ES-I3 (cell line): ENCODE results near the gene ZNF813.
"Not testable (repeated sequence)": the region's sequence is repeated elsewhere in the genome, so short reads cannot be mapped to it uniquely, and the experiment has no call there.

Experiments
- H3K36me3 ChIP-seq: 2 replicates; pipeline ENCODE4 v1.6.1; 2013; ENCODE audit warnings: mild to moderate bottlenecking, low read length, control low read depth, moderate library complexity; ENCODE audit not compliant: insufficient read depth
- H3K4me1 ChIP-seq: 2 replicates; pipeline ENCODE4 v1.6.1; 2013; ENCODE audit warnings: mild to moderate bottlenecking, control low read depth, low read length; ENCODE audit not compliant: insufficient read depth
- H3K9ac ChIP-seq: 2 replicates; pipeline ENCODE4 v1.6.1; 2013; ENCODE audit warnings: low read depth, mild to moderate bottlenecking, low read length, moderate library complexity
- H3K9me3 ChIP-seq: 2 replicates; pipeline ENCODE4 v1.6.1; 2013; ENCODE audit warnings: mild to moderate bottlenecking, low read length, moderate library complexity; ENCODE audit not compliant: control insufficient read depth, insufficient read depth

The ZNF813 gene

DNA sequence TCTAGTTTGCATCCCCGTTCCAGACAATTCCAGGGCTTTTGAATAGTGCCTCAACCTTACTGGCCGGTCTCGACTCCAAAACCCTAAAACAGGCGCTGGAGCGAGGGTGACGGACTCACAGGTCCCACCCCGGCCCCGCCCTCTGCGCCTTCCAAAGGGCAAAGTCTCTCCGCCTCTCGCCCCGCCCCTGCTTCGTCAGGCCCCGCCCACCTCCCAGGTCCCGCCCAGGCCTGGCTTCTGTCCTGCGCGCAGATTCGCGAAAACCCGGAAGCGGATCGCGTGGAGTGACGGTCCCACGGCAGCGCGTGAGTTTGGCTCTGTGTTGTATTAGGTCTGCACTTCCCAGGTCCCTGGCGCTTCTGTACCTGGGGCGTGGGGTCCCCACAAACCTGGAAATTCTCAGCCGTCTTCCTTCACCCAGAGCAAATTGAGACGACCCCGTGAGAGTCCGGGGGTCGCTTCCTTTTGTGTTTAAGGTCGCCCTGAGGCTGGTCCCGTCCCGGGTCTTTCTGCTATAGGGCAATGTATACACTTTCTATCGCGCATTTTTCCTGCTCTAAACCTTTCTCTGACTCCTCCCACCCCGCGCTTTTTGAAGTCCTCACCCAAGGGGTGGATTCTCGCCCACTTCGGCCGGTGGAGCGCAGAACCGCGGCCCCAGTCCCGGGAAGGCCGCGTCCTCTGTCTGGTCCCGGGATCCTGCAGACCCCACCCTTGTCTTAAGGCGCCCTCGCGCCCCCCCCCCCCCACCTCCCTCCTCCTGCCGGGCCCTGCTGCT lies at the start of gene ZNF813:
TSS of gene ZNF813 (plus strand) at position 249 of the 778 bp plus-strand sequence. CDS start 16,090 bp downstream, outside the sequence.
- H3K36me3 ChIP-seq = no peaks in the 10 kb centered on the region; the same call in 1 of the 2 replicates
- no peaks in the 10 kb centered on the region for H3K4me1 ChIP-seq
- peak within 1 kb of the TSS; percentile 88 for H3K9ac ChIP-seq
- H3K9me3 ChIP-seq = no peaks in the 10 kb centered on the region

GRCh38 chr19:53420520-53421315 lies 46.8 kb upstream of the ZNF813 start:
- not testable (repeated sequence) for H3K4me1 ChIP-seq, H3K9ac ChIP-seq, H3K36me3 ChIP-seq, H3K9me3 ChIP-seq

DNA sequence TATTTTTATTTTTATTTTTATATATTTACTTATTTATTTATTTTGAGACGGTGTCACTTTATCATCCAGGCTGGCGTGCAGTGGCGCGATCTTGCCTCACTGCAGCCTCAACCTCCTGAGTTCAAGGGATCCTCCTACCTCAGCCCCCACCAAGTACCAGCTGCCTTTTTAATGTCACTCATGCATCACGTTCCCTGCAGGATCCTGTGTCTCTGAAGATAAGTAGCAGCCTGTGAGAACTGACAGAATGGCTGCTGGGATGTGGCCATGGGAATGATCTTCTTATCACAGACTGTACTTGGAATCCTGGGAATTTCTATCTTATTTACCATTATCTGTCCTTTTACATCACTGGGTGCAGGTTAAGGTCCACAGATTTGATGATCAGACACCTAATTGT lies 45.0 kb upstream of the ZNF813 start:
- no peak overlapping the region for H3K9ac ChIP-seq
- no peaks in the 10 kb centered on the region; the same call in 1 of the 2 replicates for H3K9me3 ChIP-seq
- H3K36me3 ChIP-seq = no peaks in the 10 kb centered on the region
- H3K4me1 ChIP-seq = no peaks in the 10 kb centered on the region

GRCh38 chr19:53423074-53423473 lies 44.5 kb upstream of the ZNF813 start:
- not testable (repeated sequence) for H3K36me3 ChIP-seq, H3K9ac ChIP-seq

DNA sequence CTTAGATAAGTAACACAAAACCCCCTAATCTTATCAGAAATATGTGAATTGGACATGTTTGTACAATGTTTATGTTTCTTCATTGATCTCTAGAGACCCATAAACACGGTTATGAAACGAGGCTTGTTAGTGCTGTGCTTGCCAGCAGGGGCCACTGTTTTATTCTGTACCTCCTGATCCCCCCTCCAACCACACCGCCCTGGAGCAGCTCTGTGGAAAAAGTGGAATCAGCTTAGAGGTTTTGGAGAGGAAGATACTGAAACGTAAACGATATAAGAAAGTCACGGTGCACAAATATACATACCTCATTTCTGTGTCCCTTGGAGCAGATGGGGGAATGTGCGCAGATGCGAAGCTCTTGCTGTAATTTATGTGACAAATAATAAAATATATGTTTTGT lies 43.9 kb upstream of the ZNF813 start:
- H3K36me3 ChIP-seq, H3K9me3 ChIP-seq, H3K9ac ChIP-seq, H3K4me1 ChIP-seq: not testable (repeated sequence)

More at GRCh38 chr19:53423074-53423473, 44.5 kb upstream of the ZNF813 start:
- H3K9me3 ChIP-seq, H3K4me1 ChIP-seq: not testable (repeated sequence)

DNA sequence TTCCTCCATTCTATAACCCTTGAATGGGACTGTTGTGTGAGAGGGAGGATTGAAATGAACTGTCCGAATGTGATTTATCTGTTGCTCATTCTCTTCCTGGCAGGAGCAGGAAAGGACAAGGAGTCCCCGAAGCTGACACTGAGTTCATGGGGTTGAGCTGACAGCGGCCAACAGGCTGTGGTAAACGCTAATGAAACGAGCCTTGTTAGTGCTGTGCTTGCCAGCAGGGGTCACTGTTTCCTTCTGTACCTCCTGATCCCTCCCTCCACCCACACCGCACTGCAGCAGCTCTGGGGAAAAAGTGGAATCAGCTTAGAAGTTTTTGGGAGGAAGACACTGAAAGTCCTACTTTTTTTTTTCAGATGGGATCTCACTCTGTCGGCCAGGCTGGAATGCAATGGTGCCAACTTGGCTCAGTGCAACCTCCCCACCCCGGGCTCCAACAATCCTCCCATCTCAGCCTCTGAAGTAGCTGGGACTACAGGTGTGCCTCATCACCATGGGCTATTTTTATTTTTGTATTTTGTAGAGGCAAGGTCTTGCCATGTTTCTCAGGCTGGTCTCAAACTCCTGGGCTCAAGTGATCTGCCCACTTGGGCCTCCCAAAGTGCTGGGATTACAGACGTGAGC lies 42.5 kb upstream of the ZNF813 start:
- Histone ChIP-seq H3K9ac (no peak overlapping the region), H3K4me1 (no peaks in the 10 kb centered on the region), H3K9me3 (no peaks in the 10 kb centered on the region), H3K36me3 (no peaks in the 10 kb centered on the region)

DNA sequence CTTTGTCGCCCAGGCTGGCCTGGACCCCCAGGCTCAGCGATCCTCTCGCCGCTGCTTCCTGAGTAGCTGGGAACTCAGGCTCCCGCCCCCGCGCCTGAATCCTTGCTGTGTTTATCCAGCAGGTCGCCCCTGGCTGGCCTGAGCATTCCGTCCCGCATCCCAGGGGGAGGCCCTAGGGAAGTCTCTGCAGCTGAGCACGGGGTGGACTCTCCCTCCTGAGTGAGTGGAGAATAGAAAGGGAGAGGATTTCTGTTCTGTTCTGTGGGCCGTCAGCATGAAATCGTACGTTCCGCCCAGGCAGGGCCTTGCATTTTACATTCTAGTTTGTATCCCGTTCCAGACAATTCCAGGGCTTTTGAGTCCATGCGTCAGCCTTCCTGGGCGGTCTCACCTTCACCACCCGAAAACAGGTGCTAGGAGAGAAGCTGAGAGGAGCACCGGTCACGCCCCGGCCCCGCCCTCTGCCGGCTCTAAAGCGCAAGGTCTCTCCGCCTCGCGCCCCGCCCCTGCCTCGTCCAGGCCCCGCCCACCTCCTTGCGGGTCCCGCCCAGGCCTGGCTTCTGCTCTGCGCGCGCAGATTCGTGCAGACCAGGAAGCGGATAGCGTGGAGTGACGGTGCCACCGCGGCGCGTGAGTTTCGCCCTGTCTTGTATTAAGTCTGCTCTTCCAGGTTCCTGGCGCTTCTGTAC lies 36.0 kb upstream of the ZNF813 start, which contains the start of gene ZNF761:
TSS of gene ZNF761 (plus strand) at position 586 of the 689 bp plus-strand sequence. CDS start 15,285 bp downstream, outside the sequence.
- Histone ChIP-seq H3K36me3 (peaks cover 5% of the 10 kb centered on the region; the same call in 1 of the 2 replicates), H3K4me1 (no peaks in the 10 kb centered on the region), H3K9me3 (no peaks in the 10 kb centered on the region), H3K9ac (peak within 1 kb of the TSS; percentile 96)

DNA sequence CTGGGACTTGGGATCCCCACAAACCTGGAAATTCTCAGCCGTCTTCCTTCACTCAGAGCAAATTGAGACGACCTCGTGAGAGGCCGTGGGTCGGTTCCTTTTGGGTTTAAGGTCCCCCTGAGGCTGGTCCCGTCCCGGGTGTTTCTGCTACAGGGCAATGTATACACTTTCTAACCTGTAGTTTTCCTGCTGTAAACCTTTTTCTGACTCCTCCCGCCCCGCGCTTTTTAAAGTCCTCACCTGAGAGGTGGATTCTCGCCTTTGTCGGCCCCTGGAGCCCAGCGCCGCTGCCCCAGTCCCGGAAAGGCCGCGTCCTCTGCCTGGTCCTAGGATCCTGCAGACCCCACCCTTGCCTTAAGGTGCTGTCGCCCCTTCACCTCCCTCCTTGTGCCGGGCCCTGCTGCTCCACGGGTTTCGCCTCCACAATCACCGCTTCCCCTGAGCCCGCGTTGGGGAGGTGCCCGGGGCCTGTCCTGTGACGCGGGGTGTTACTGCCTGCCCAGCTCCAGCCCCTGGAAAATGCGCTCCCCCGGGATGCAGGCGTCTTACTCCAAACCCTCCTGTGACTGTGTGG lies 35.4 kb upstream of the ZNF813 start:
- H3K9me3 ChIP-seq = no peaks in the 10 kb centered on the region
- H3K9ac ChIP-seq = peak overlapping the region; percentile 96
- peaks cover 5% of the 10 kb centered on the region; the same call in 1 of the 2 replicates for H3K36me3 ChIP-seq
- no peaks in the 10 kb centered on the region for H3K4me1 ChIP-seq

DNA sequence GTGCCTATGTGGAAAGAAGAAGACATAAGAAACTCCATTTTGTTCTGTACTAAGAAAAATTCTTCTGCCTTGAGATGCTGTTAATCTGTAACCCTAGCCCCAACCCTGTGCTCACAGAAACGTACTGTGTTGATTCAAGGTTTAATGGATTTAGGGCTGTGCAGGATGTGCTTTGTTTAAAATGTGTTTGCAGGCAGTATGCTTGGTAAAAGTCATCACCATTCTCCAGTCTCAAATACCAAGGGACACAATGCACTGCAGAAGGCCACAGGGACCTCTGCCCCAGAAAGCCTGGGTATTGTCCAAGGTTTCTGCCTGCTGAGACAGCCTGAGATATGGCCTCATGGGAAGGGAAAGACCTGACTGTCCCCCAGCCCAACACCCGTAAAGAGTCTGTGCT lies 23.7 kb upstream of the ZNF813 start:
- H3K9me3 ChIP-seq = peaks cover 13% of the 10 kb centered on the region
- H3K4me1 ChIP-seq, H3K9ac ChIP-seq: not testable (repeated sequence)
- peaks cover 18% of the 10 kb centered on the region for H3K36me3 ChIP-seq

- H3K36me3 ChIP-seq = peaks cover 29% of the 10 kb centered on the region
- not testable (repeated sequence) for H3K4me1 ChIP-seq, H3K9ac ChIP-seq
- H3K9me3 ChIP-seq = peaks cover 13% of the 10 kb centered on the region
Observed at GRCh38 chr19:53447196-53447595, 20.3 kb upstream of the ZNF813 start.

GRCh38 chr19:53455828-53456227 lies 11.7 kb upstream of the ZNF813 start:
- peaks cover 31% of the 10 kb centered on the region for H3K9me3 ChIP-seq
- no peaks in the 10 kb centered on the region for H3K4me1 ChIP-seq
- H3K9ac ChIP-seq = no peak overlapping the region
- H3K36me3 ChIP-seq = peaks cover 32% of the 10 kb centered on the region

DNA sequence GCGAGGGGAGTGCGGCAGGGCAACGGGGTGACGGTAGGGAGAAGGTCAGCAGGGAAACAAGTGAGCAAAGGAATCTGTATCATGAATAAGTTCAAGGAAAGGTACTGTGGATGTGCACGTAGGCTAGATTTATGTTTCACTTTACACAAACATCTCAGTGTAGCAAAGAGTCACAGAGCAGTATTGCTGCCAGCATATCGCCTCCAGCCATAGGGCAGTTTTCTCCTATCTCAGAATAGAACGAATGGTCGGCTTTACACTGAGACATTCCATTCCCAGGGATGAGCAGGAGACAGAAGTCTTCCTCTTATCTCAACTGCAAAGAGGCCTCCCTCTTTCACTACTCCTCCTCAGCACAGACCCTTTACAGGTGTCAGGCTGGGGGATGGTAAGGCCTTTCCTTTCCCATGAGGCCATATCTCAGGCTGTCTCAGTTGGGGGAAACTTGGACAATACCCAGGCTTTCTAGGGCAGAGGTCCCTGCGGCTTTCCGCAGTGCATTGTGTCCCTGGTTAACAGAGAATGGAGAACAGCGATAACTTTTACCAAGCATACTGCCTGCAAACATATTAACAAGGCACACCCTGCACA lies 7.3 kb upstream of the ZNF813 start:
- not testable (repeated sequence) for H3K4me1 ChIP-seq, H3K9ac ChIP-seq
- Histone ChIP-seq H3K9me3 (peaks cover 15% of the 10 kb centered on the region), H3K36me3 (peaks cover 23% of the 10 kb centered on the region)

DNA sequence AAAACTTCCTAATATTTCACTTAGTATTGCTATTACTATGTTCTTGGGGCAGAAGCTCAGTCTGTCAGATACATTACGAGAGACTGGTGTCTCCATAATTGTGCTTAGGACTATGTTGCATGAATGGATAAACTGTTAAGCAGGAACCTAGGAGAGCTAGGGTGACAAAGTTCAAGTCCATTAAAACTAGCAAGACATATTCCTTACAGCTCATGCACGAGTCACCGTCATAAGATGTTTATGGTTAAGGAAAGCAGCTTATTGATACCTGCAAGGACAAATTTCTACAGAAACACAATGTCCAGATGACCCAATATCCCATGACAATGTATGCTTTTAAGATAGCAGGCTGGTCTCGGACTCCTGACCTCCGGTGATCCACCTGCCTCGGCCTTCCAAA lies 5.7 kb upstream of the ZNF813 start:
- H3K36me3 ChIP-seq = peaks cover 7% of the 10 kb centered on the region; the same call in 1 of the 2 replicates
- H3K9me3 ChIP-seq = peaks cover 6% of the 10 kb centered on the region; the same call in 1 of the 2 replicates

More for the DNA sequence above, 5.7 kb upstream of the ZNF813 start:
- no peaks in the 10 kb centered on the region for H3K4me1 ChIP-seq
- H3K9ac ChIP-seq = no peak overlapping the region
